HG03175 (cell line): ENCODE results near the gene TMA7B.
"Not testable (repeated sequence)": the region's sequence is repeated elsewhere in the genome, so short reads cannot be mapped to it uniquely, and the experiment has no call there.

Experiments used
- ATAC-seq: cut with Tn5 transposase; IDR thresholded peaks from one replicate; pipeline ENCODE4 v1.9.1; 2021; ENCODE audit warnings: mild to moderate bottlenecking, moderate library complexity; ENCODE audit not compliant: unreplicated experiment

The TMA7B gene

GRCh38 chr22:39979048-39979447 lies 18.9 kb downstream of the TMA7B start:
- ATAC-seq: no peak

- no peak for ATAC-seq
These were observed 19.3 kb downstream of the TMA7B start for GRCh38 chr22:39979458-39979857.

GRCh38 chr22:39980596-39980995 lies 20.4 kb downstream of the TMA7B start:
- ATAC-seq: no peak

GRCh38 chr22:39983346-39983745 lies 23.1 kb downstream of the TMA7B start:
- ATAC-seq: no peak

GRCh38 chr22:39984006-39984405 lies 23.8 kb downstream of the TMA7B start:
- no peak for ATAC-seq

DNA sequence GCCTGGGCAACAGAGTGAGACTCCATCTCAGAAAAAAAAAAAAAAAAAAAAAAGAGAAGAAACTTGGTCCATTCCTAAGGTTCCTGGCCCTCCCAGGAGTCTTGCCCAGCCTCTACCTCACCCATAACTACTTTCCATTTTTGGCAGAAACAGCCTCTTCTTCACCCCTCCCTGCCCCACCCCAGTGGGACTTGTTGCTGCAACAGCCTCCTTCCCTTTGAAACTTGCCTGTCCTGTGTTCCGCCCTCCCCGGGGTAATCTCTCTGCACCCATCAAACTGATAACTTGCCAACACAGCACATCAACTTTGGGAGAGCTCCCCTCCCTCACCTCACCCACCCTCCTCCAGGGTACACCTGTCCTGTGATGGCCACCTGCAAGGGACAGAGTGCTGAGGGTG lies 24.5 kb downstream of the TMA7B start:
- ATAC-seq: no peak

DNA sequence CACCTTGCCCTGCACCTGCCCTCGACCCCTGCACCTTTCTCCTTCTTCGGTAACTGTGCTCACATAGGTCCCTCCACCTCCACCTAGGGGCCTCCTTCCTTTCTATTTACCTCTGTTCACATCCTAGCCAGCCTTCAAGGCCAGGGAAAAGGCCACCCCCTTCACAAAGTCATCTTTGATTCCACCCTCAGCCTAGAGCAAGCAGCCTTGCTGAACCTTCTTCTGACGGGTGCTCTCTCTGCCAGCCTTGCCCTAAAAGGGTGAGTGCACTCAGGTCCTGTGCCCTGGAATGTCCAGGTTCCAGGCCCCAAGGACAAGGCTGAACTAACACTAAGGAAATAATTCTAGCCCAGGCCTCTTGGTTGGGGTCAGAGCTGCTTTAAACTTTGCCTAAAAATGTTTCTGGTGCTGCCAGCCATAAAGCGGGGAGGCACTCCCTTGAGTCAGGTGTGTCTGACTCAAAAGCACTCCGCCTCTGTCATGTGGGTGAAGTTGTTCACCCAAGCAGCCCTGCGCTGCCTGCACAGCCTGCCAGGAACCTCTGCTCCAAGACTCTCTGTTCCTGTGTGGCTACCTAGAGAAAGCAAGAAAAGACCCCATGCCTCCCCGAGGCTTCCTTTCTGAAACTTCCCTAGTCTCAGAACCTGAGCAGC lies 25.3 kb downstream of the TMA7B start:
- no peak for ATAC-seq

DNA sequence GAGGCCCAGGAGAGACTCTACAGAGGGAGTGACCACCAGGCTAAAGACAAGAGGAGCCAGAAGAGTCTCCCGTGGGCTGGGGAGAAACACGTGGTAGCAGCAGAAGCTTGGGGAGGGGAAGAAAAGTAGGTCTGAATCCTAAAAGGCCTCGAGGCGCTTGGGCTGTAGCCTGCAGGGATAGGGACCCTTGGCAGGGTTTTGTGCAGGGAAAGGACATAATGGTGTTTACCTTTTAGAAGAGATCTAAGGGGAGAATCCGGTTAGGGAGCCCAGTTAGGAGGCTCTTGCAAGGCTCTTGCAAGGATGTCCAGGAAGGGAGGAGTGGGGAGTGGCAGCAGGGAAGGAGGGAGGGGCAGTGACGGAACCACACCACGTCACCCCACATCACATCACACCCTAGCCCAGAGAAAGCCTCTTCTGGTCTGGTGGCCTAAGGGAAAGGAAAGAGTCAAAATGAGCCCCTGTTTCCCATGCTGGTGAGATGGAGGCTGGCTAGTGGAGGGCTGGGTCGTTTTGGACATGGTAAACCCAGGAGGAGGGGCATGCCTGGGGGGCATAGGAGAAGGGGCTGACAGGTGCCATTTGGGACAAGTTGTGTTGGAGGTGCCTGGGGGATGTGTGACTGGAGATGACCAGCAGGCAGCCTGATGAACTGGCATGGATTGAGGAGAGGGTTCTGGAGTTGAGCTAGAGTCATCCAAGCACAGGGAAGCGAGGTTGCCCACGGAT lies 28.4 kb downstream of the TMA7B start:
- ATAC-seq: no peak

DNA sequence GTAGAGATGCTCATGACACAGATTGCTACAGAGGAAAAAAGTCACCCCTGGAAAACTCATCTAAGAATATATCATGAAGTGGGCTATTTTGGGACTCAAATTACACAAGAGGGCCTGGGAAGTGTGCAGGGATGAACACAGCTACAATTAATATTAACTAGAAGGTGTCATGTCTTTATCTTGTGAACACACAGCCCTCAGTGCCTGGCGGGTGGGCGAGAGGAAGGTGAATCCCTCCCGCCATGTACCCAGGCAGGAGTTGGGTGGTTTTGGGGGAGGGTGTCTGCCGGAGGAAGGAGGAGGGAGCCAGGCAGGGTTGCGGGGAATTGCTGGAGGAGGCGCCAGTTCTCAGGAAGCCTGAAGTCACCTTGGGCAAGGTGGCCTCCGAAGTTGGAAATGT lies 29.4 kb downstream of the TMA7B start:
- no peak for ATAC-seq

DNA sequence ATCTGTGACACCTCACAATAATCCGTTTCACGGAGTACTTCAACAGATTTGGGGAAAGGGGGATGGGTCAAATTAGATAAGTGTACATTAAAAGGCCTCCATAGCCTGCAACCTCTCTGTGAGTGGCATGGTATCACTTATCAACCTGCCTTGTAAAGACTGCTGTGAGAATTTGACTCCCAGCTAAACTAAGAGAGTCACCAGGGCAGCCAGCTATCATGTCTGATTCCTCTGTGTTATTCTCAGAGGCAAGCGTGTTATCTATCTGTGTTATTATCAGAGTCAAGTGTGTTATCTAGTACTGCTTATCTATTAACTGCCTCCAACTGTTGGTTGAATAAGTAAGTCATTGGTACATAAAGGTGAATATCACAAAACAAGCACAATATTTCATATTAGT lies 30.5 kb downstream of the TMA7B start:
- ATAC-seq: no peak

- no peak for ATAC-seq
These were observed 31.1 kb downstream of the TMA7B start for GRCh38 chr22:39991159-39991860.

- ATAC-seq: no peak
These were observed 32.1 kb downstream of the TMA7B start for GRCh38 chr22:39992088-39992826.

DNA sequence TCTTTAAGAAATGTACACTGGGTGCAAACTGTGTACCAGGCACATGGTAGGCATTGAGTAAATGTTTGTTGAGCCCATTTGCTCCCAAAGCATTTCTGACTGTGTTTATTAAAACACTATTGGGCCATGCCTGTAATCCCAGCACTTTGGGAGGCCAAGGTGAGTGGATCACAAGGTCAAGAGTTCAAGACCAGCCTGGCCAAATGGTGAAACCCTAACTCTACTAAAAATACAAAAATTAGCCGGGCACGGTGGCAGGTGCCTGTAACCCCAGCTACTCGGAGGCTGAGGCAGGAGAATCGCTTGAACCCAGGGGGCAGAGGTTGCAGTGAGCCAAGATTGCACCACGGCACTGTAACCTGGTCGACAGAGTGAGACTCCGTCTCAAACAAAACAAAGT lies 32.7 kb downstream of the TMA7B start:
- not testable (repeated sequence) for ATAC-seq

DNA sequence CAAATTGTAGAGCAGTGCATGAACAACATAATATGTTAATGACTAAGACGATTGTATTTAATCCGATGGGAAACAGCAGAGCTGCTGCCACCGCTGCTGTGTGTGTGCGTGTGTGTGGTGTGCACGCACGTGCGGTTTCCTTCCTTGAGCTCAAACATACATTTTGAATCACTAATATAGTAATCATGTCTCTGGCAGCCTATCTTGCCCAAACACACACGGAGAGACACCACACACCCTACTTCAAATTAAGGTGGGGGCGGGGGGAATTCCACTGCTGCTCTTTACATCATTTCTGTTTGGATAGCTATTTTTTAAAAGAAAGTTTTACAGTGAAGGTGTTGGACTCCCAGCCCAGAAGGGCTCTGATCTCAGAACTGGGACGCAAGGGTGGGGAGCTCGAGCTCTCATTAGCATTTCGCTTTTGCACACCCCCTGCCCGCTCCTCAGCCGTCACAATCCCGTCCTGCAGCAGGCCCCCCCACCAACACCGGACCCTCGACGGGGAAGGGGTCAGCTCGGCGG lies 33.9 kb downstream of the TMA7B start:
- no peak for ATAC-seq

DNA sequence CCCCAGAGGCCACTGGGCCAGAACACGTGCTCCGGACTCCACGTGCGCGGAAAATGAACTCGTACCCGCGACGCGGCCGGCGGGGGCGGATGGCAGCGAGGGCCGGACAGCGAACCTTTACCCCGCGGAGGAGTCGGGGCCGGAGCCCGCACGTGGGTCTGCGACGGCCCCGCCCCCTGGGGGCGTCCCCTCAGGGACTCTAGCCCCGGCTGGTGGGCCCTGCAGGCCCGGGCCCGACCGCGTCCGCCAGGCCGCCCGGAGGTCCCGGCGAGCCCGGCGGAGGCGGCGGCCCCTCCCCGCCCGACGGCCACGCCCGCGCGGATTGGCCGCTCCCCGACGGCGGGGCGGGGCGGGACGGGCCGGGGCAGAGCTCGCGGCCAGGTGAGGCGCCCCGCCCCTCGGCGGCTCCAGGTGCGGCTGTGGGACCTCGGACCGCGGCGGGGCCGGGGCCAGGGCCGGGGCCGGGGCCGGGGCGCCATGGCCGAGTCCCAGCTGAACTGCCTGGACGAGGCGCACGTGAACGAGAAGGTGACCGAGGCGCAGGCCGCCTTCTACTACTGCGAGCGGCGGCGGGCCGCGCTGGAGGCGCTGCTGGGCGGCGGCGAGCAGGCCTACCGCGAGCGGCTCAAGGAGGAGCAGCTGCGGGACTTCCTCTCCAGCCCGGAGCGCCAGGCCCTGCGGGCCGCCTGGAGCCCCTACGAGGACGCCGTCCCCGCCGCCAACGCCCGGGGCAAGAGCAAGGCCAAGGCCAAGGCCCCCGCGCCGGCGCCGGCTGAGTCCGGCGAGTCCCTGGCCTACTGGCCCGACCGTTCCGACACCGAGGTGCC lies 34.6 kb downstream of the TMA7B start, which contains the start of gene FAM83F:
TSS of gene FAM83F (plus strand) at position 389 of the 827 bp plus-strand sequence. CDS start at position 478, 89 bp downstream.
- no peak for ATAC-seq

DNA sequence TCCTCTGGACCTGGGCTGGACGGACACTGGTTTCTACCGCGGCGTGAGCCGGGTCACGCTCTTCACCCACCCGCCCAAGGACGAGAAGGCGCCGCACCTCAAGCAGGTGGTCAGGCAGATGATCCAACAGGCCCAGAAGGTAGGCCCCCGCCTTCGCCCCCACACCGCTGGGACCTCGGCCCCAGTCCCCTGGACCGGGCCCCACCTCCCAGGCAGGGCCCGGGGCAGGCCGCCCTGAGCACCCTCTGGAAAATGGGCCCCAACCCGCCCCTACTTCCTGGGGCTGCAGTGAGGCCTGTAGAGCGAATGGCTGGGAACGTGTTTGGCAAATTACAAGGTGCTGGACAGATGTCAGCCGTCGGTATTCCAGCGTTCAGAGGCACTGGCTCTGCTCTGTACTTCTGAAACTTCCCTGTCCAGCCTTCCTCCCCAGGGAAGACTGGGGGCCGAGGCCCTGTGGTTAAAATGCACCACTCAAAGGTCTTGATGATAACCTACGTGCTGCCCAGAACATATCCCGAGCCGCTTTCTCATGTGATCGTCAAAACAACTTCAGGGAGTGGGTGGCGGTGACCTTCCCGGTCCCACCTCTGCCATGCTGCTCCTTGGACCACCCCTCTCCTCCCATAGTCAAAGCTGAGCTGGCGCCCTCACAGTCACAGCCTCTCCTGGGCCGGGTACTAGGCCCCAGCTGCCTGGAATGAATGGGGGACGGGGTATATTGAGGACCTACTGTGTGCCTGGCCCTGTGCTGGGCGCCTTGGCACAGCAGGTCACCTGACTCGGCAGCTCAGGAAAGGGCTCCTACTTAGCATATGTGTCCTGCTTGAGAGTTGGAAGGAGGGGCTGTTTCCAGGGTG lies 35.4 kb downstream of the TMA7B start:
- ATAC-seq: no peak

GRCh38 chr22:39996732-39997131 lies 36.5 kb downstream of the TMA7B start:
- ATAC-seq: no peak

GRCh38 chr22:39997421-39997820 lies 37.2 kb downstream of the TMA7B start:
- no peak for ATAC-seq
